Activated T-cell treated with anti-CD3 and anti-CD28 coated beads, Interleukin-2, amount 50 U/mL, for 4 hours (primary cell): ENCODE data around the gene FGF3. TPM values are rescaled to one million over a fixed set of nuclear protein-coding genes. Genes with fewer than 3 reads are reported as not detected.

ENCODE experiments used
- ATAC-seq, 2 donors: fragments of 200-7000 bp; cut with Tn5 transposase; one replicate each; pipeline ENCODE4 v1.10.0; 2021
- DNase-seq: peaks from one replicate; pipeline ENCODE4 v3.0.0-alpha.2; 2020
- H3K27me3 Mint-ChIP-seq: one replicate; pipeline ENCODE4 v1.8.0; 2021; ENCODE audit warnings: low read depth, mixed read lengths
- H3K36me3 Mint-ChIP-seq: one replicate; pipeline ENCODE4 v1.8.0; 2022; ENCODE audit warnings: mixed read lengths; ENCODE audit not compliant: insufficient read depth
- H3K4me1 Mint-ChIP-seq: one replicate; pipeline ENCODE4 v1.8.0; 2021; ENCODE audit warnings: low read depth, mixed read lengths
- H3K4me3 Mint-ChIP-seq: one replicate; pipeline ENCODE4 v1.8.0; 2021; ENCODE audit warnings: mild to moderate bottlenecking, moderate library complexity, mixed read lengths
- H3K9me3 Mint-ChIP-seq: one replicate; pipeline ENCODE4 v1.8.0; 2021; ENCODE audit warnings: mixed read lengths
- total RNA-seq, 3 donors: library from RNA; stranded (reverse); gene quantifications; one replicate each; pipeline ENCODE4 v1.2.1, GENCODE V29; 2021

FGF3 gene
- total RNA-seq, 3 donors from 2014 or later, result not detected

GRCh38 chr11:69760319-69760718, 58.9 kb downstream of the FGF3 start:
- no peak for ATAC-seq
- H3K4me1 Mint-ChIP-seq, result no peaks in the 10 kb centered on the region
- no peak overlapping the region for H3K4me3 Mint-ChIP-seq
- H3K9me3 Mint-ChIP-seq, result no peaks in the 10 kb centered on the region
- H3K36me3 Mint-ChIP-seq, result no peaks in the 10 kb centered on the region
- no peak for DNase-seq
- H3K27me3 Mint-ChIP-seq, result peaks cover 31% of the 10 kb centered on the region

Other genes starting within 250 kb of the FGF3 start
- 10 to 100 TPM; 26.1 to 31.9 (median 28.1) TPM for gene CCND1, start 178.3 kb downstream of the FGF3 start, total RNA-seq
- 10 to 100 TPM; 22.2 to 24.5 (median 22.8) TPM for gene LTO1, start 144.1 kb downstream of the FGF3 start, total RNA-seq
- not detected for gene FGF19, start 115.4 kb downstream of the FGF3 start, total RNA-seq
- gene FGF4, start 44.1 kb downstream of the FGF3 start, total RNA-seq, result not detected